Astrocyte (in vitro differentiated cells and primary cell): Measurements from ENCODE around the gene IFT74. TPM values are rescaled to one million over a fixed set of nuclear protein-coding genes. Genes with fewer than 3 reads are reported as not detected.

Experiments used
- DNase-seq: peaks from one replicate; pipeline ENCODE4 v3.0.0-alpha.2; 2010; ENCODE audit warnings: low read depth
- FAIRE-seq: peaks from 2 replicates; lab custom pipeline; 2011; peaks lifted over from hg19 to GRCh38; lab: Jason Lieb, UNC
- H2AFZ ChIP-seq: 2 replicates; pipeline ENCODE4 v1.6.0; 2012; ENCODE audit warnings: low read depth, low read length, inconsistent platforms
- H3K27ac ChIP-seq: 2 replicates; pipeline ENCODE4 v1.5.1; 2011; ENCODE audit warnings: low read depth, low read length, inconsistent platforms
- H3K27me3 ChIP-seq: 2 replicates; pipeline ENCODE4 v1.6.0; 2011; ENCODE audit warnings: low read length, inconsistent platforms; ENCODE audit not compliant: insufficient read depth
- H3K36me3 ChIP-seq: 2 replicates; pipeline ENCODE4 v1.5.1; 2011; ENCODE audit warnings: low read length, inconsistent platforms; ENCODE audit not compliant: insufficient read depth
- H3K4me1 ChIP-seq: 2 replicates; pipeline ENCODE4 v1.5.1; 2011; ENCODE audit warnings: low read length, inconsistent platforms; ENCODE audit not compliant: insufficient read depth
- H3K4me2 ChIP-seq: 2 replicates; pipeline ENCODE4 v1.6.0; 2012; ENCODE audit warnings: low read length, inconsistent platforms
- H3K4me3 ChIP-seq: 2 replicates; pipeline ENCODE4 v1.5.1; 2011; ENCODE audit warnings: low read depth, mild to moderate bottlenecking, low read length, inconsistent platforms; ENCODE audit not compliant: insufficient read depth
- H3K79me2 ChIP-seq: 2 replicates; pipeline ENCODE4 v1.6.0; 2012; ENCODE audit warnings: mild to moderate bottlenecking, low read length, inconsistent platforms; ENCODE audit not compliant: insufficient read depth
- H3K9ac ChIP-seq: 2 replicates; pipeline ENCODE4 v1.6.0; 2012; ENCODE audit warnings: mild to moderate bottlenecking, low read length, inconsistent platforms
- H3K9me3 ChIP-seq: 2 replicates; pipeline ENCODE4 v1.5.1; 2012; ENCODE audit warnings: low read depth, mild to moderate bottlenecking, low read length, inconsistent platforms; ENCODE audit not compliant: insufficient read depth
- H4K20me1 ChIP-seq: 2 replicates; pipeline ENCODE4 v1.6.0; 2012; ENCODE audit warnings: low read length, inconsistent platforms; ENCODE audit not compliant: insufficient read depth
- H3K27ac Mint-ChIP-seq: one replicate; pipeline ENCODE4 v1.8.0; 2021; ENCODE audit warnings: mild to moderate bottlenecking, mixed read lengths; ENCODE audit not compliant: unreplicated experiment
- H3K27me3 Mint-ChIP-seq: one replicate; pipeline ENCODE4 v1.8.0; 2021; ENCODE audit warnings: low read depth, mixed read lengths; ENCODE audit not compliant: unreplicated experiment
- H3K36me3 Mint-ChIP-seq: one replicate; pipeline ENCODE4 v1.8.0; 2021; ENCODE audit warnings: low read depth, mixed read lengths; ENCODE audit not compliant: unreplicated experiment
- H3K4me1 Mint-ChIP-seq: one replicate; pipeline ENCODE4 v1.8.0; 2021; ENCODE audit warnings: low read depth, mixed read lengths; ENCODE audit not compliant: unreplicated experiment
- H3K4me3 Mint-ChIP-seq: one replicate; pipeline ENCODE4 v1.8.0; 2021; ENCODE audit warnings: mild to moderate bottlenecking, moderate library complexity, mixed read lengths; ENCODE audit not compliant: unreplicated experiment
- H3K9me3 Mint-ChIP-seq: one replicate; pipeline ENCODE4 v1.8.0; 2021; ENCODE audit warnings: mild to moderate bottlenecking, mixed read lengths; ENCODE audit not compliant: unreplicated experiment
- EZH2 ChIP-seq: IDR thresholded peaks from 2 replicates; pipeline ENCODE4 v1.6.1; 2012; ENCODE audit warnings: mild to moderate bottlenecking, low read length, inconsistent platforms; ENCODE audit not compliant: insufficient read depth
- total RNA-seq: library from RNA; stranded (reverse); gene quantifications from 2 replicates; pipeline ENCODE4 v1.2.1, GENCODE V29; 2021
- TF ChIP-seq, protein P1 (sequence below): IDR thresholded peaks from 2 replicates; pipeline ENCODE4 v1.5.1; 2011; ENCODE audit warnings: low read depth, mild to moderate bottlenecking, inconsistent platforms, low read length, moderate library complexity; ENCODE audit not compliant: insufficient read depth

The IFT74 gene
- total RNA-seq, 1 donor from 2014 or later = 10.9 TPM

- Mint-ChIP-seq H3K36me3 (no peaks in the 10 kb centered on the region), H3K4me3 (no peak overlapping the region), H3K27ac (peak overlapping the region; percentile 95), H3K9me3 (no peaks in the 10 kb centered on the region), H3K4me1 (peaks cover 43% of the 10 kb centered on the region), H3K27me3 (no peaks in the 10 kb centered on the region)
- TF ChIP-seq EZH2 = no peak
- TF ChIP-seq, protein P1, sequence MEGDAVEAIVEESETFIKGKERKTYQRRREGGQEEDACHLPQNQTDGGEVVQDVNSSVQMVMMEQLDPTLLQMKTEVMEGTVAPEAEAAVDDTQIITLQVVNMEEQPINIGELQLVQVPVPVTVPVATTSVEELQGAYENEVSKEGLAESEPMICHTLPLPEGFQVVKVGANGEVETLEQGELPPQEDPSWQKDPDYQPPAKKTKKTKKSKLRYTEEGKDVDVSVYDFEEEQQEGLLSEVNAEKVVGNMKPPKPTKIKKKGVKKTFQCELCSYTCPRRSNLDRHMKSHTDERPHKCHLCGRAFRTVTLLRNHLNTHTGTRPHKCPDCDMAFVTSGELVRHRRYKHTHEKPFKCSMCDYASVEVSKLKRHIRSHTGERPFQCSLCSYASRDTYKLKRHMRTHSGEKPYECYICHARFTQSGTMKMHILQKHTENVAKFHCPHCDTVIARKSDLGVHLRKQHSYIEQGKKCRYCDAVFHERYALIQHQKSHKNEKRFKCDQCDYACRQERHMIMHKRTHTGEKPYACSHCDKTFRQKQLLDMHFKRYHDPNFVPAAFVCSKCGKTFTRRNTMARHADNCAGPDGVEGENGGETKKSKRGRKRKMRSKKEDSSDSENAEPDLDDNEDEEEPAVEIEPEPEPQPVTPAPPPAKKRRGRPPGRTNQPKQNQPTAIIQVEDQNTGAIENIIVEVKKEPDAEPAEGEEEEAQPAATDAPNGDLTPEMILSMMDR = no peak
- Histone ChIP-seq H3K36me3 (no peaks in the 10 kb centered on the region), H3K4me2 (peak overlapping the region; percentile 47), H3K4me1 (peaks cover 22% of the 10 kb centered on the region), H2AFZ (no peak overlapping the region), H3K27ac (peak overlapping the region; percentile 53), H3K9ac (peak overlapping the region; percentile 32), H3K79me2 (no peaks in the 10 kb centered on the region), H3K9me3 (no peaks in the 10 kb centered on the region), H3K27me3 (no peaks in the 10 kb centered on the region), H3K4me3 (no peak overlapping the region), H4K20me1 (no peaks in the 10 kb centered on the region)
- FAIRE-seq (peak; percentile 17), DNase-seq (peak; percentile 87)
These were observed 132.8 kb downstream of the IFT74 start for GRCh38 chr9:27088981-27089380.

GRCh38 chr9:27089706-27090105, 133.5 kb downstream of the IFT74 start:
- Histone ChIP-seq H4K20me1 (no peaks in the 10 kb centered on the region), H3K79me2 (no peaks in the 10 kb centered on the region), H3K36me3 (no peaks in the 10 kb centered on the region), H3K4me2 (peak overlapping the region; percentile 47), H3K27me3 (no peaks in the 10 kb centered on the region), H3K4me3 (no peak overlapping the region), H2AFZ (no peak overlapping the region), H3K9ac (no peak overlapping the region), H3K4me1 (peaks cover 30% of the 10 kb centered on the region), H3K9me3 (no peaks in the 10 kb centered on the region), H3K27ac (peak overlapping the region; percentile 22)
- FAIRE-seq (no peak), DNase-seq (no peak)
- Mint-ChIP-seq H3K4me3 (no peak overlapping the region), H3K9me3 (no peaks in the 10 kb centered on the region), H3K36me3 (no peaks in the 10 kb centered on the region), H3K27ac (peak overlapping the region; percentile 1), H3K4me1 (peaks cover 47% of the 10 kb centered on the region), H3K27me3 (no peaks in the 10 kb centered on the region)
- TF ChIP-seq, protein P1 = no peak
- TF ChIP-seq EZH2 = no peak

GRCh38 chr9:27090231-27090630, 134.0 kb downstream of the IFT74 start:
- H3K36me3 Mint-ChIP-seq = no peaks in the 10 kb centered on the region
- Histone ChIP-seq H3K27me3 (no peaks in the 10 kb centered on the region), H2AFZ (no peak overlapping the region), H3K36me3 (no peaks in the 10 kb centered on the region), H3K4me1 (peaks cover 35% of the 10 kb centered on the region), H3K4me2 (no peak overlapping the region), H3K79me2 (no peaks in the 10 kb centered on the region), H3K27ac (no peak overlapping the region), H3K4me3 (no peak overlapping the region), H4K20me1 (no peaks in the 10 kb centered on the region), H3K9me3 (no peaks in the 10 kb centered on the region), H3K9ac (no peak overlapping the region)
- no peak for TF ChIP-seq EZH2
- TF ChIP-seq, protein P1 = no peak
- no peaks in the 10 kb centered on the region for H3K27me3 Mint-ChIP-seq
- H3K4me1 Mint-ChIP-seq = peaks cover 49% of the 10 kb centered on the region
- no peaks in the 10 kb centered on the region for H3K9me3 Mint-ChIP-seq
- DNase-seq (no peak), FAIRE-seq (no peak)
- H3K27ac Mint-ChIP-seq = no peak overlapping the region
- H3K4me3 Mint-ChIP-seq = no peak overlapping the region
